AG04450 (cell line): ENCODE results near the gene COL23A1. TPM values are rescaled to one million over a fixed set of nuclear protein-coding genes. Genes with fewer than 3 reads are reported as not detected.
"Not testable (repeated sequence)": the region's sequence is repeated elsewhere in the genome, so short reads cannot be mapped to it uniquely, and the experiment has no call there.

Experiments
- CTCF ChIA-PET: fragments of 300-600, 350-600 bp; formaldehyde crosslinking; extraction: SDS; loops from one replicate; lab custom pipeline; 2022; ENCODE audit warnings: antibody characterized with exemption, inconsistent platforms; lab: Charles Lee
- POLR2A ChIA-PET: fragments of 350-600 bp; formaldehyde crosslinking; extraction: SDS; loops from one replicate; lab custom pipeline; 2021; ENCODE audit warnings: antibody characterized with exemption, inconsistent platforms; lab: Yijun Ruan, JAX
- DNase-seq: peaks from one replicate; pipeline ENCODE4 v3.0.0-alpha.2; 2011; ENCODE audit warnings: low read depth, low spot score
- H3K27ac ChIP-seq: one replicate; pipeline ENCODE4 v1.5.1; 2012; ENCODE audit warnings: low read depth, low read length, control low read depth
- H3K27me3 ChIP-seq: one replicate; pipeline ENCODE4 v1.6.0; 2012; ENCODE audit warnings: low read length; ENCODE audit not compliant: control insufficient read depth, insufficient read depth
- H3K4me3 ChIP-seq: 2 replicates; pipeline ENCODE4 v1.5.1; 2011; ENCODE audit warnings: mild to moderate bottlenecking, low read depth, low read length, control low read depth
- H3K9me3 ChIP-seq: 2 replicates; pipeline ENCODE4 v1.5.1; 2012; ENCODE audit warnings: low read length; ENCODE audit not compliant: control insufficient read depth, insufficient read depth
- CTCF ChIP-seq: IDR thresholded peaks from 2 replicates; pipeline ENCODE4 v1.5.1; 2011; ENCODE audit warnings: low read depth, low read length, control low read depth, inconsistent platforms
- polyA plus RNA-seq: library from polyadenylated mRNA; depleted of rRNA; stranded (reverse); fragments of >200 nt; gene quantifications from 2 replicates; pipeline ENCODE4 v1.2.3, GENCODE V29; 2011

COL23A1 gene
- polyA plus RNA-seq, 1 experiment: not detected

DNA sequence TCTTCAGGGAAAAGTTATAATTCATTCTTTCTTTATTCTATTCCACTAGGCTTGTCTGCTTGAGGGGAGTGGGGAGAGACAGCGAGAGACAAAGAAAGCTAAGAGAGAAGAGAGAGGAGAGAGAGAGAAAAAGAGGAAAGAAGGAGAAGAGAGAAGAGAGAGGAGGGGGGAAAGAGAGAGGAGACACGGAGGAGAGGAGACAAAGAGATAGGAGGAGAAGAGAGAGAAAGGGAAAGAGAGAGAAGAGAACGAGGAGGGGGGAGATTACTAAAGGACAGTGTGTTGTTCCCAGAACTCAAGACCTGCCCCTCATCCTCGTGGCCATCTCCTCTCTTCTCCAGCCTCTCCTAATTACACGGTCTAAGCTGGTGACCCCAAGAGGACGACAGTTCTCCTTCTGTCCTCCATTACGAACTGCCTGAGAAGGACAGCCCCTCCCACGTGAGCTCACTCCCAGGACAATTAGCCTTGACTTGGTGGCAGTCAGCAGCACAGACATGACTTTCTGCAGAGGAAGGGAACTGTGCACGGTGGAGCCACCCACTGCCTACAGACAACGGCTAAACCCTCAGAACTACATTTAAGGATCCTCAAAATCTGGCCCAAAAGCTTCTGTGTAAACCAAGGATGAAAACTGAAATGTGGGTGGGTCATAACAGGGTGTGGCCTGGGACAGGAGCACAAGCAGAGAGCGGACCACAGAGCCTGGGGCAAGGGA, 99.1 kb downstream of the COL23A1 start:
- POLR2A ChIA-PET: no interaction called here
- CTCF ChIA-PET: no interaction called here
- Histone ChIP-seq H3K27me3 (no peaks in the 10 kb centered on the region), H3K4me3 (no peak overlapping the region), H3K9me3 (peaks cover 70% of the 10 kb centered on the region), H3K27ac (no peak overlapping the region)
- TF ChIP-seq CTCF: no peak
- DNase-seq: no peak

DNA sequence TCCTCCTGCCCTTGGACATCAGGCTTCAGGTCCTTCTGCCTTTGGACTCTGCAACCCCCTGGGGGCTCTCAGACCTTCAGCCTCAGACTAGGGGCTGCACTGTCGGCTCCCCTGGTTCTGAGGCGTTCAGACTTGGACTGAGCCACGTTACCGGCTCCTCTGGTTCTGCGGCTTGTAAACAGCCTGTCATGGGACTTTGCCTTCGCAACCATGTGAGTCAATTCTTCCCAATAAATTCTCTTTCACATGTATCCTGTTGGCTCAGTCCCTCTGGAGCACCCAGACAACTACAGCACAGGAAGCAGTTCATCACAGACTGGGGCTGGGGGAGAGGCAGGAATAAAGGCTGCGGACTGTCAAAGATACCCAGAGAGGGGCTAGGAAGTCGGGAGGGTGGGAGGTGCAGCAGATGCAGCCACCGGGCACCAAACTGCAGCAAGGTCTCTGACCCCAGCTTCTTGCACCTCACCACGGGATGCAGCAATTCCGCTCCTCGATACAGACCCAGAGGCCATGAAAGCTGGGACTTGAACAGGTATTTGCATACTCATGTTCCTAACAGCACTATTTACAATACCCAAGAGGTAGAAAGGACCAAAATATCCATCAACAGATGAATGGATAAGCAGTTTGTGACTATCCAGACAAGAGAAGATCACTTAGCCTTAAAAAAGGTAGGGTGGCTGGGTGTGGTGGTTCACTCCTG, 100.8 kb downstream of the COL23A1 start:
- ChIA-PET POLR2A (no interaction called here), CTCF (no interaction called here)
- no peak overlapping the region for H3K27ac ChIP-seq
- no peak for DNase-seq
- H3K27me3 ChIP-seq: no peaks in the 10 kb centered on the region
- peaks cover 66% of the 10 kb centered on the region for H3K9me3 ChIP-seq
- no peak overlapping the region for H3K4me3 ChIP-seq
- TF ChIP-seq CTCF: no peak

GRCh38 chr5:178488696-178489095, 101.5 kb downstream of the COL23A1 start:
- no peak for TF ChIP-seq CTCF
- H3K4me3 ChIP-seq: no peak overlapping the region
- ChIA-PET CTCF (no interaction called here), POLR2A (no interaction called here)
- H3K27ac ChIP-seq: no peak overlapping the region
- no peaks in the 10 kb centered on the region for H3K27me3 ChIP-seq
- H3K9me3 ChIP-seq: peaks cover 65% of the 10 kb centered on the region
- no peak for DNase-seq

DNA sequence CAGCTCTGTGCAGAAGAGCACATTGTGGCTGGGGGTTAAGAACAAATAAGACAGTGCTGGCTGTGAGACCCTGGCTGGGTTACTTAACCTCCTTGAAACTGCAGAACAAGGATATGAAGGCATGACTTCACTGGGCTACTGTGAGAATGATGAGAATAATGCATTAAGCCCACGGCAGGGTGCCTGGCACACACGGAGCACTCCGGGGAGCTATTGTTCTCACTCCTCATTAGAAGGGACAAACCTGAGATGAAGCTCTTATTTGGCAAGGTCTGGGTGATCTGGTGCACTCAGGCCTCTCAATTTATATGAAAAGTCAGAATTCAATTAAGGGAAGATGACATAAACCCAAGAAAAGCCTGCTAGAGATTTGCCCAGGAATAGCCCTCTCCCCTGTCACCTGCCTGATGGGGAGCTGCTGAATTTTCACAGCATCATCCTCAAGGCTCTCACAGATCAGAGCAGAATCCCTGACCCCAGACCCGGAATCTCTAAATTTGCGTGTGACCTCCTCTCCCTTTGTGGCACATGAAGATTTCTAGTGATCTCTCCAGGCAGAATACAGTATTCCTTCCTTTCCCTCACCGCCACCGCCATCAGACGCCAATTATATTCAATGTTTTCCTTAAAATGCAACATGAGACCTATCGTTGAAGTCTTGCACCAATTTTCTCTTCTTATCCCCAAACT, 102.1 kb downstream of the COL23A1 start:
- Histone ChIP-seq H3K27me3 (no peaks in the 10 kb centered on the region), H3K9me3 (peaks cover 58% of the 10 kb centered on the region), H3K4me3 (no peak overlapping the region), H3K27ac (no peak overlapping the region)
- no peak for DNase-seq
- POLR2A ChIA-PET: no interaction called here
- TF ChIP-seq CTCF: no peak
- CTCF ChIA-PET: no interaction called here

GRCh38 chr5:178486878-178487512, 103.2 kb downstream of the COL23A1 start:
- H3K27ac ChIP-seq, CTCF ChIA-PET, H3K27me3 ChIP-seq, POLR2A ChIA-PET, DNase-seq, H3K4me3 ChIP-seq: not testable (repeated sequence)
- H3K9me3 ChIP-seq: peaks cover 57% of the 10 kb centered on the region
